DND-41 (cell line): Measurements from ENCODE around the gene ARRB2.

Experiments
- ATAC-seq: fragments of 200-7000 bp; cut with Tn5 transposase; 3 replicates; pipeline ENCODE4 v1.9.1; 2021; ENCODE audit warnings: low read depth; ENCODE audit not compliant: insufficient read depth
- DNase-seq: peaks from one replicate; pipeline ENCODE4 v3.0.0-alpha.2; 2020
- H2AFZ ChIP-seq: 2 replicates; pipeline ENCODE4 v1.6.0; 2012; ENCODE audit warnings: low read depth, low read length
- H3K27ac ChIP-seq: 2 replicates; pipeline ENCODE4 v1.5.1; 2012; ENCODE audit warnings: low read length, inconsistent platforms
- H3K27me3 ChIP-seq: fragments of 200-600 bp; sonication (generic); 2 replicates; pipeline ENCODE4 v1.6.0; 2012; ENCODE audit warnings: low read length, mild to moderate bottlenecking, inconsistent platforms; ENCODE audit not compliant: insufficient read depth, poor library complexity
- H3K36me3 ChIP-seq: 2 replicates; pipeline ENCODE4 v1.5.1; 2012; ENCODE audit warnings: low read length, inconsistent platforms; ENCODE audit not compliant: insufficient read depth
- H3K4me1 ChIP-seq: 2 replicates; pipeline ENCODE4 v1.5.1; 2012; ENCODE audit warnings: mild to moderate bottlenecking, low read length; ENCODE audit not compliant: insufficient read depth
- H3K4me2 ChIP-seq: 2 replicates; pipeline ENCODE4 v1.6.0; 2012; ENCODE audit warnings: mild to moderate bottlenecking, moderate library complexity, low read length, inconsistent platforms; ENCODE audit not compliant: insufficient read depth
- H3K4me3 ChIP-seq, 2 experiments: fragments of 200-600 bp in 1 of 2; shearing (Covaris generic) in 1 of 2; 2 replicates each; pipeline ENCODE4 v1.5.1; 2012 to 2016; ENCODE audit warnings: inconsistent platforms in 2 of 2, low read length in 2 of 2, mild to moderate bottlenecking in 2 of 2, low read depth in 1 of 2, moderate library complexity in 1 of 2
- H3K79me2 ChIP-seq: 2 replicates; pipeline ENCODE4 v1.6.0; 2012; ENCODE audit warnings: low read length, inconsistent platforms; ENCODE audit not compliant: insufficient read depth
- H3K9ac ChIP-seq: 2 replicates; pipeline ENCODE4 v1.6.0; 2012; ENCODE audit warnings: low read depth, mild to moderate bottlenecking, inconsistent platforms, low read length, moderate library complexity
- H3K9me3 ChIP-seq: 2 replicates; pipeline ENCODE4 v1.5.1; 2012; ENCODE audit warnings: low read length, moderate library complexity, mild to moderate bottlenecking, inconsistent platforms; ENCODE audit not compliant: insufficient read depth, severe bottlenecking
- H4K20me1 ChIP-seq: 2 replicates; pipeline ENCODE4 v1.6.0; 2012; ENCODE audit warnings: low read length; ENCODE audit not compliant: insufficient read depth
- CTCF ChIP-seq: IDR thresholded peaks from 2 replicates; pipeline ENCODE4 v1.5.1; 2012; ENCODE audit warnings: borderline replicate concordance, low read length, moderate library complexity, mild to moderate bottlenecking; ENCODE audit not compliant: poor library complexity, severe bottlenecking; ENCODE audit errors: extremely low read depth
- EZH2 ChIP-seq: IDR thresholded peaks from 3 replicates; pipeline ENCODE4 v1.6.1; 2012; ENCODE audit warnings: borderline replicate concordance, low read depth, mild to moderate bottlenecking, moderate library complexity, low read length, inconsistent platforms; ENCODE audit not compliant: severe bottlenecking

ARRB2 gene

GRCh38 chr17:4665027-4665426 lies 45.4 kb upstream of the ARRB2 start:
- no peaks in the 10 kb centered on the region for H3K4me1 ChIP-seq
- no peaks in the 10 kb centered on the region for H3K9me3 ChIP-seq
- H3K36me3 ChIP-seq, result no peaks in the 10 kb centered on the region
- no peak overlapping the region for H3K9ac ChIP-seq
- no peaks in the 10 kb centered on the region for H4K20me1 ChIP-seq
- no peak for ATAC-seq
- no peak overlapping the region for H2AFZ ChIP-seq
- TF ChIP-seq EZH2 (no peak), CTCF (no peak)
- H3K4me3 ChIP-seq, result no peak overlapping the region
- no peak for DNase-seq
- H3K27ac ChIP-seq, result no peak overlapping the region
- H3K4me2 ChIP-seq, result no peak overlapping the region
- no peaks in the 10 kb centered on the region for H3K79me2 ChIP-seq
- no peaks in the 10 kb centered on the region for H3K27me3 ChIP-seq

- H3K4me2 ChIP-seq, result no peak overlapping the region
- H3K36me3 ChIP-seq, result peaks cover 8% of the 10 kb centered on the region
- no peak overlapping the region for H3K9ac ChIP-seq
- no peak for TF ChIP-seq CTCF
- TF ChIP-seq EZH2, result no peak
- no peak overlapping the region for H3K4me3 ChIP-seq
- H2AFZ ChIP-seq, result no peak overlapping the region
- no peaks in the 10 kb centered on the region for H3K4me1 ChIP-seq
- H4K20me1 ChIP-seq, result no peaks in the 10 kb centered on the region
- H3K9me3 ChIP-seq, result no peaks in the 10 kb centered on the region
- DNase-seq (no peak), ATAC-seq (no peak)
- H3K27me3 ChIP-seq, result no peaks in the 10 kb centered on the region
- no peak overlapping the region for H3K27ac ChIP-seq
- no peaks in the 10 kb centered on the region for H3K79me2 ChIP-seq
Observed at GRCh38 chr17:4666296-4666695, 44.1 kb upstream of the ARRB2 start.

GRCh38 chr17:4667166-4667565 lies 43.3 kb upstream of the ARRB2 start:
- Histone ChIP-seq H3K79me2 (no peaks in the 10 kb centered on the region), H3K4me2 (no peak overlapping the region), H3K9me3 (no peaks in the 10 kb centered on the region), H3K36me3 (peaks cover 17% of the 10 kb centered on the region), H4K20me1 (no peaks in the 10 kb centered on the region), H3K27me3 (no peaks in the 10 kb centered on the region), H3K27ac (no peak overlapping the region), H3K4me3 (no peak overlapping the region), H3K9ac (no peak overlapping the region), H2AFZ (no peak overlapping the region), H3K4me1 (no peaks in the 10 kb centered on the region)
- no peak for DNase-seq
- no peak for ATAC-seq
- TF ChIP-seq EZH2, result no peak
- TF ChIP-seq CTCF, result no peak
